AG04449 (cell line): ENCODE results near the gene THRB.

ENCODE experiments used
- CTCF ChIA-PET: fragments of 350-600 bp; formaldehyde crosslinking; extraction: SDS; loops from one replicate; lab custom pipeline; 2021; ENCODE audit warnings: antibody characterized with exemption; lab: Yijun Ruan, JAX
- POLR2A ChIA-PET: fragments of 400-600, 350-600 bp; formaldehyde crosslinking; extraction: SDS; loops from one replicate; lab custom pipeline; 2020; ENCODE audit warnings: antibody characterized with exemption, inconsistent platforms; lab: Yijun Ruan, JAX
- DNase-seq: peaks from one replicate; pipeline ENCODE4 v3.0.0-alpha.2; 2010; ENCODE audit warnings: low read depth, low spot score
- H3K4me3 ChIP-seq: 2 replicates; pipeline ENCODE4 v1.5.1; 2011; ENCODE audit warnings: low read depth, mild to moderate bottlenecking, control low read depth, low read length
- TF ChIP-seq, protein P1 (sequence below): IDR thresholded peaks from one replicate; pipeline ENCODE4 v1.5.1; 2011; ENCODE audit warnings: mild to moderate bottlenecking, moderate library complexity, low read length, control low read depth, inconsistent platforms; ENCODE audit not compliant: insufficient read depth; ENCODE audit errors: missing control alignments

Gene THRB

DNA sequence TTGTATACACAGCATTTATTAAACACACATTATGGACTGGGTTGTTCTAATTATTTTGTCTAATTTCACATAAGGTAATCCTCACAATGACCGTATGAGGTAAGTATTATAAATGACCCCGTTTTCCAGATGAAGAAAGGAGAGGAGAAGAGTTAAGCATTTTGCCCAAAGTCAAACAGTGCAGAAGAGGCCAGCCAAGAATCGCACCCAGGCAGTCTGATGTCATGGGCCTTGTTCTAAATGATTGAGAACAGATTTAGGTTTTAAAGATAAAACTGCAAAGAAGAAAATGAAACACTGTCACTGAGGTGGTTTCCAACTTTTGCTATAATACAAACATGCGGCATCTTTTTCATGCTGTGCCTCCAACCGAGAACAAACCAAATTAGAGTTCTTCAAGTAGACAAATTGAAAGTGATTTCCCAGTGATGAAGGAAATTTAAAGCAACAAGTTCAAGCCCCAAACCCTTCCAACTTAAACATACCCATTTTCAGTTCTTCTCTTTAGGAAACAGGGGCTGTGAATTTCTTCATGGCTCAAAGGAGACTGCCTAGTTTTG is 155.3 kb downstream of the THRB start:
- no peak for DNase-seq
- H3K4me3 ChIP-seq = no peak overlapping the region
- TF ChIP-seq, protein P1, sequence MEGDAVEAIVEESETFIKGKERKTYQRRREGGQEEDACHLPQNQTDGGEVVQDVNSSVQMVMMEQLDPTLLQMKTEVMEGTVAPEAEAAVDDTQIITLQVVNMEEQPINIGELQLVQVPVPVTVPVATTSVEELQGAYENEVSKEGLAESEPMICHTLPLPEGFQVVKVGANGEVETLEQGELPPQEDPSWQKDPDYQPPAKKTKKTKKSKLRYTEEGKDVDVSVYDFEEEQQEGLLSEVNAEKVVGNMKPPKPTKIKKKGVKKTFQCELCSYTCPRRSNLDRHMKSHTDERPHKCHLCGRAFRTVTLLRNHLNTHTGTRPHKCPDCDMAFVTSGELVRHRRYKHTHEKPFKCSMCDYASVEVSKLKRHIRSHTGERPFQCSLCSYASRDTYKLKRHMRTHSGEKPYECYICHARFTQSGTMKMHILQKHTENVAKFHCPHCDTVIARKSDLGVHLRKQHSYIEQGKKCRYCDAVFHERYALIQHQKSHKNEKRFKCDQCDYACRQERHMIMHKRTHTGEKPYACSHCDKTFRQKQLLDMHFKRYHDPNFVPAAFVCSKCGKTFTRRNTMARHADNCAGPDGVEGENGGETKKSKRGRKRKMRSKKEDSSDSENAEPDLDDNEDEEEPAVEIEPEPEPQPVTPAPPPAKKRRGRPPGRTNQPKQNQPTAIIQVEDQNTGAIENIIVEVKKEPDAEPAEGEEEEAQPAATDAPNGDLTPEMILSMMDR = no peak
- CTCF ChIA-PET = no interaction called here
- POLR2A ChIA-PET = no interaction called here

DNA sequence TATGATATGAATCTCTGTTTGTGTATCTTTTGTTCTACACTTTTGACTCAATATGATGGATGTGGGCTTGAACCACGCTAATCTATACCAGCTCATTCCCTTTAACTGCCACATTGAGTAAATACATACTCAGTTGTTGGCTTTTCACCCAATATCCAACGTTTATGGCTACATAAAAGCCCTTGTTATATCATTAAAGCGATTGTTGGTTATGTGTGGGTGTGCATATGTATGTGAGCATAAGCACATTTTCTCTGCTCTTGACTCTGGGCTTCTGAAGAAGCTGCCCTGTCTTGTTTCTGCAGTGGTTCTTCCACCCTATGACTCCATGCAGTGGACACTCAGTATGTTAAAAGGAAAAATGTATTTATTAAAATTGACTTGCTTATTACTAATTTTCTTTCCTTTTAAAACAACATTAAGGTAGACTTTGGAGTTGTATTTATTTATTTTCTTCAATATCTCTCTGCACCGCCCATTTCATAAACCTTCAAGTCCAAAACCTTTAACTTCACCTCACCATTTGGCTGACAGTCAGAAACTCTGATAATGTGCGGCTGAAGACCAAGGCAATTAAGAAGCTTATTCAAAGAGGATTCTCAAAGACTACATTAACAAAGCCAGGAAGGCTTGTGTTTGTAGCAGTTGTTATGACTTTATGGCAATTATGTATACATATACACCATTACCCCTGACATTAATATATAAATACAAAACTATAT is 156.1 kb downstream of the THRB start:
- POLR2A ChIA-PET = no interaction called here
- TF ChIP-seq, protein P1 = no peak
- CTCF ChIA-PET = no interaction called here
- DNase-seq = no peak
- no peak overlapping the region for H3K4me3 ChIP-seq

GRCh38 chr3:24336101-24336500 is 158.5 kb downstream of the THRB start:
- CTCF ChIA-PET = no interaction called here
- TF ChIP-seq, protein P1 = no peak
- DNase-seq = no peak
- POLR2A ChIA-PET = no interaction called here
- no peak overlapping the region for H3K4me3 ChIP-seq

GRCh38 chr3:24332092-24332491 is 162.6 kb downstream of the THRB start:
- no peak overlapping the region for H3K4me3 ChIP-seq
- CTCF ChIA-PET = no interaction called here
- TF ChIP-seq, protein P1 = no peak
- no peak for DNase-seq
- POLR2A ChIA-PET = no interaction called here

DNA sequence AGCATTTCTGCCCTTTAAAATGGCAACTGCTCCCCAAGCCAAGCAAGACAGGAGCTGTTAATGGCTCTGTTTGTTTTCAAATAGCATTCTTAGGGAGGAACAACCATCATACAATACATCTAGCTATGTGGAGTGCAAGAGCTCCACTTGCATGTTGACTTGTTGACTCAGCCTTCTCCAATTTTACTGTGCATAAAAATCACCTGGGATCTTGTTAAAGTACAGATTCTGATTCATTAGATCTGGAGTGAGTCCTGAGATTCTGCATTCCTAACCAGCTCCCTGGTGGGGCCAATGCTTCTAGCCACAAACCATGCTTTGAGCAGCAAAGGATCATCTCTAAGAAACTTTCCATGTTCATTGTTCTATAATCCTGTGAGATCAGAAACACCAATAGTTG is 171.4 kb downstream of the THRB start:
- POLR2A ChIA-PET = no interaction called here
- CTCF ChIA-PET = no interaction called here
- TF ChIP-seq, protein P1 = no peak
- no peak overlapping the region for H3K4me3 ChIP-seq
- no peak for DNase-seq

DNA sequence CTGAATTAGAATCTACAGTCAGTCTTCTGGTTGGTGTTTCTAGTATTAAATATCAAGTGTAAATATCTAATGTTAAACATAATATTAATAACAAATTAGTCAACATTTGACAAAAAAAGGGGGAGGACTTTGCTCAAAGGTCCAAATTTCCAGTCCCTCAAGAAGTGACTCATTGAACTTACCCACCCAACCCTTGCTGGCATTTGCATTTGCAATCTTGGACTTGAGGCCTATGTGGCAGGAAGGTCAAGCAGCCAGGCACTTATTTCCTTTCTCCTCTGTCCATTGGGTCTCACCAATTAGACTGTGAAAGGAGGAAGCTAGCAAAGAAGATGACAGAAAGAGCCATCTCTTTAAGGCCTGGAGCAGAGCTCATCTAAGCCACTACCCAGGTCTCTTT is 174.0 kb downstream of the THRB start:
- DNase-seq = no peak
- TF ChIP-seq, protein P1 = no peak
- POLR2A ChIA-PET = no interaction called here
- CTCF ChIA-PET = no interaction called here
- H3K4me3 ChIP-seq = no peak overlapping the region
